ENCODE measurements around the gene RAC3.

RAC3 gene

DNA sequence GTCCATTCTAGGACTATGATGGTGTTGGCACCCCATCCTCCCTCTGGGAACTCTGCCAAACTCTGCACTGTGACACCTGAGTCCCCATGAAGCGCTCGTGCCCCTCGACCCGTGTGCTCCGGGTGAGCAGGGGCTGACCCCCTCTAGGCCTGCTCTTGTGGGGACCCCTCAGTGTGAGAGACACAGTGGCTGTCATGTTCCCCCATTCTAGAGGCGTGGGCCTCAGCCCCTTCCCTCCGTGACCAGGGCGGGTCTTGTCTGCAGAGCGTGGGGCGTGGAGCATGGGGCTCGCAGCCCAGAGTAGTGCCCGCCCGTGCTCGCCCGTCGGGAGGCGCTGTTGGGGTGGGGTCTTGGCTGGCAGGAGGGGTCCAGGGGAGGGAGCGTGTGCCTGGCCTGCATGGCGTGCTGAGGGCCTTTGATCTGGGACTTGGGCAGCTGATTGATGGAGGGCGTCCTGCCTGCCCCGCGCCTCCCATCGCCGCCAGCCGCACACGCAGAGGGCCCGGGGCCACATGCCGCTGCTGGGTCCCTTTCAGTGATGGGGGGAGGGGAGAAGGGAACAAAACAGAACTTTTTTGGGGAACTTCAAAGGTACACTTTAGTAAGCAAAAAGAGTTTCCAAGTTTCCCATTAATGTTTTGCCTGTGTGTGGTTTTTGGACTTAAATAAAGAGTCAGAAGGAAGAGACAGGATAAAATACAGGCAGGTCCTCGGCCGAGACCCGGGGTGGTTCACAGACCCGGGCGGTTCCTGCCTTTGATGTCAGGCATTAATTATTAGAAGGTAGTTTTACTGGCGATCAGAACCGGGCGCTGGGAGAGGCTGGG, 31.3 kb upstream of the RAC3 start:
- DNase-seq: no peak

DNA sequence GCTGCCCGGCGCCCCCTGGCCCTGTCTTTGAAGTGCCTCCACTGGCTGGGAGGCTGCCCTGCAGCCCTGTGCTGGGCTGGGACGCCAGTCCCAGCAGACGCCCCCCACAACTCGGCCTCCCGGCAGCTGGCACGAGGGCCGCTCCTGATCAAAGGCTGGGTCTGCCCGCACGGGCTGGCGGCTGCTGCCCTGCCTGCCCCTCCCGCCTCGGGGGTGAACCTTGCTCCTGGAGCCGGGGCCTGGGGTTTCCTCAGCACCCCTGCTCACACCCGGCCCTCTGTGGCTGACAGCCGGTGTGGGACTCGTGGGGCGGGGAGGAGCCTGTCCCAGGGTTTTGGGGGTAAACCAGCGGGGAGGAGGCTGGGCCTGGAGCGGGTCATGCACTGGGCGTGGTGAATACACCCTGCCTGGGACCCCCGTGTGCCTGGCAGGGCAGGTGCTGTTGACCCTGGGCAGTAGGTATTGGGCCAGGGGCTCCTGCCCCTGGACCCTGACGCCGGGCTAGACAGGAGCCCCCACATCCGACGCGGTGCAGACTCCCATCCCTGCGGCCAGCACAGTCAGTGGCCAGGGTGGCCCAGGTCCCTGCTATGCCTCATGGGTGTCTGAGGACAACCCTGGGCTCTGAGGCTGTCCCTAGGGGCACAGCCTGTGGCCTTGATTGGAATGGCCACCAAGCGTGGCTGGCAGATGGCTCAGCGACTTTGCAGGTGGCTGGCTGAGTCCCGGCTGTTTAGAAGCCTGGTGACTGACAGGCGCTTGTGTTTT, 30.5 kb upstream of the RAC3 start:
- no peak for DNase-seq

DNA sequence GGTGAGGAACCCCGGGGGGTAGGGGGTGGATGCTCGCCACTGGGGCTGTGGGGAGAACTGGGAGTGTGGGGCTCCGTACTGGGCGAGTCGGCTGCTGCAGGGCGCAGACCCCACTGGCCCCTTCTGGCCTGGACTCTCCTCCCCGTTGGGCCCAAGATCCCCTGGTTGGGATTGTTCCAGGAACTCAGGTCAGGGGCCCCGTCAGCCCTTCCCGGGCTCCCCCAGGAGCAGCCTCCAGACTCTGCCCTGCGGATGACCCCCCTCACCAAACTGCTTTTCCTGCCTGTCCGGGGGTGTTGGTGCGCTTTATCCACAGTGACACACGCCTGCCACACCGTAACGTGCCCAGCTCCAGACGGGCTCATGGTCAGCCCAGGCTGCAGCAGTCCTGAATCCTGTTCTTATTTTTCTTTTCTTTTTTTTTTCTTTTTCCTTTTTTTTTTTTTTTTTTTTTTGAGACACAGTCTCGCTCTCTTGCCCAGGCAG, 29.9 kb upstream of the RAC3 start:
- DNase-seq: no peak

DNA sequence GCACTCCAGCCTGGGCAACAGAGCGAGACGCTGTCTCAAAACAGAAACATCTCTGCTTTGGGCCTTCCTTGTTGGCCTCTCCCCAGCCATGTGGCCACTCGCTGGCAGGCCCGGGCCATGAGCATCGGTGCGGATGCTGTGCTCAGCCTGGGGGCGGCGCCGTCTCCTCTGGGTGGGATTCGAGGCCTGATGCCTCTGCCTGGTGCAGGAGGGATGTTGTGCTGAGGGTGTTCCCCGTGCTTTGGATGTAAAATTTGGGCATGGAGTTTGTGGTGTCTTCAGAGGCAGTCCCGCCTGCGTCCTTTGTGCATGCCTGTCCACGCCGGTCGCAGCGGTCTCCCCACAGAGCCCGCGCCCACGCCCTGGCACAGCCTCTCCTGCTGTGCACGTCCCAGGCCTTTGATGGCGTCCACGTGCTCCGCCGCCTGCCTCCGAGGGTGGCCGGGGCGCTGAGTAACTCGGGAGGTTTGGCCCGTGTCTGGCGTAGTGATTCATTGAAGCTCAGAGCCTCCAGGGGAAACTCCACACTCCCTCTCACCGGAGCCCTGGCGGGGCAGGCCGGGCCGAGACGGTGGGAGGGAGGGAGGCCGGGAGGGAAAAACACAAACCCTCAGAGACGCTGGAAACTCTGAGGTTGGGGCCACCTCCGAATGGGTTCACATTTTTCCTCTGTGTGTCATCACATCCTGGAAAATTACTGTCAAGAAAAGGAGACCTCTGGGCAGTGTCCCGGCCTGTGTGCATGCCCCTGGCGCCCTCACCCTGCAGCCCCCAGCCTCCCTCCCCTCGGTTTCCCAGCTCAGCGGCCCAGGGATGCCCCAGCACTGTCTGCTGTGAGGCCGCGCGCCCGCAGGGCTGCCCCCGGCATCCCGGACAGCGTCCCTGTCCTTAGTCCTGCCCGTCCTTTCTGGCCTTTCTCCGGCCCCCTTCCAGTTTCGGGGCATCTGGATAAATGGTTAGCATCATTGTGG, 27.8 kb upstream of the RAC3 start:
- no peak for DNase-seq

DNA sequence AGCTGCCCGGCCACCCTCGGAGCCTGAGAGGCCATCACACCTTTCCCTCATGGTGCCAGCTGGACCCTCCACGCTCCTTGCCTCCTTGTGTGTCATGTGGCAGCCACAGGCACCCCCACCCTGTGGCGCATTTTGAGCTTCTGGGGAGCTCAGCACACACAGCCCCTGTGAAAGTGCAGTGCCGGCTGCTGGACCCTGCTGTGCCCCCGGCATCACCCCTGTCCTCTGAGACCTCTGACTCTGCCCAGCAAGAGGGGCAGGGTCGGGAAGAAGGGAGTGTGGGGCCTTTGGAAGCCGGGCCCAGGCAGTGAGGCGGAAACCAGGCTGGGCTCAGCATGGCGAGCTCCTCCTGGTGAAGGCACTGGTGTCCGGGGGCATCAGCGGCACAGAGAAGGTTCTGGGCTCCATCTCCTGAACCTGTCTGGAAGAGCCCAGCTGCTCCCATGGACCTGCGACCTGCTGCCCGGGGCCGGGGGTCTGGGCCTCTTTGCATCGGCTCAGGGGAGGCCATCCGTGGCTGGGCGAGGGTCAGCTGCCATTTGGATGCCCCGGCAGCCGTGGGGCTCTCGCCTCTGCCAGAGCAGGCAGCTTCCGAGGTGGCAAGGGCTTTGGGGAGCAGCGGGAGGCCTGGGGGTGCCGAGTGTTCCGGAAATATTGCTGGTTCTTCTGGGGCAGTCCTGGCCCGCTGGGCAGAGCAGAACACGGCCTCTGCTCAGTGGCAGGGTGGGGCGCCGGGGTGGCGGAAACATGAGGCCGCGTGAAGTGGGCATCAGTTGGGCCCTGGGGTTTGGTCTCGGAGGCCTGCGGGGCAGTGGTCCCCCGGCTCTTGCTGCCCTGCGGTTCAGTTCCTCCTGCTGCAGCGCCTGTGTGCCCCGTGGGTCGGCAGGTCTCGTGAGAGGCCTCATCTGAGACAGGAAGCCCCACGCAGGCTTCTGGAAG, 26.7 kb upstream of the RAC3 start:
- no peak for DNase-seq

DNA sequence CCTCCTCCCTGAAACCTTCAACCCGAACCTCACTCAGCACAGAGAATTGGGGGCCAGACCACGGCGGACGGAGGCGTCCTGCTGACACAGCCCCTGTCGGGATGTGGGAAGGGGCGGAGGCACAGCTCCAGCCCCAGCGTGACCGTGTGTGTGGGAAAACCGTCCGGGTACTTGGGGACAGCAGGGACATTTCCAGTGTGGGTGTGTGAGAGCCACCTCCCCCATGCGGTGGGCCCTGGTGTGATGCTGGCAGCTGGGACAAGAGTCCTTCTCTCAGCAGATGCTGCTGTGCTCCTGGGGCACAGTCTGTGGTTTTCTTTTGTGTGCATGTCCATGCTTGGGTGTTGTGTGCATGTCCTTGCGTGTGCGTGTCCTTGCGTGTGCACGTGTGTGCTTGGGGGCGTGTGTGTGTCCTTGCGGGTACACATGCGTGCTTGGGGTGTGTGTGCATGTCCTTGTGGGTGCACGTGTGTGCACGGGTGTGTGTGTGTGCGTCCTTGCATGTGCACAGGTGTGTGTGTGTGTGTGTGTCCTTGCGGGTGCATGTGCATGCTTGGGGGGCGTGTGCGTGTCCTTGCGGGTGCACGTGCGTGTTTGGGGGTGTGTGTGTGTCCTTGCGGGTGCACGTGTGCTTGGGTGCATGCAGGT, 25.7 kb upstream of the RAC3 start:
- no peak for DNase-seq

DNA sequence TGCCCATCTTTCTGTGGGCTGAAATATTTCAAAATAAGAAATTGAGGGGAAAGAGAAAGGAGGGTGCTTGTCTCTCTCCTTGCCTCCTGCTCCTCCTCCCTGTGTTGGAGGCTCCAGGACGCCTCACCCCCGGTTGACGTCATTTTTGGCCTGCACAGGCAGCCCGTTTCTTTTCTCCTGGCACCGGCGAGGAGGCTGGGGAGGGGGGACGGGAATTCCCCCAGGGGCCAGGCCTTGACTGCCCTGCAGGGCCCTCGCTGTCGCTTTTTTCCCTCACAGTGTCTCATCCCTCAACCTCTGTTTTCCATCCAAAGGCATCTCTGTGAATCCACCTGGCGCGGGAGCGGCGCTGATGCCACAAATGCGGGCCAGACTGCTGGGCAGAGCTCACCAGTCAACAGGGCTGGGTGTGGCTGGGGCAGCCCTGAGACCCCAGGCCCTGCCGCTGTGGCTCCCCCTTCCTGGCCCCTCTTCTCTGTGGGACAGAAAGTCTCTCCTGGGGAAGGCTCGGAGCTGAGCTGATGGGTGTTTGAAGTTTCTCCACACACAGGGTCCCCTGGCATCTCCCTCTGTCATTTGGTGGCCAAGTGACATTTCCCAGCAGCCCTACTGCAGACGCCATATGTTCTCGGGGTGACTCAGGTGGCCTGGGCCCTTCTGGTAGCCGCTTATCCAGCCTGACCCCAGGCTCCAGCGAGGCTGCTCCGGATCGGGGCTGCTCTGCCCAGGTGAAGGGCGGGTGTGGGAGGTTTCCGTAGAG, 24.8 kb upstream of the RAC3 start:
- no peak for DNase-seq

DNA sequence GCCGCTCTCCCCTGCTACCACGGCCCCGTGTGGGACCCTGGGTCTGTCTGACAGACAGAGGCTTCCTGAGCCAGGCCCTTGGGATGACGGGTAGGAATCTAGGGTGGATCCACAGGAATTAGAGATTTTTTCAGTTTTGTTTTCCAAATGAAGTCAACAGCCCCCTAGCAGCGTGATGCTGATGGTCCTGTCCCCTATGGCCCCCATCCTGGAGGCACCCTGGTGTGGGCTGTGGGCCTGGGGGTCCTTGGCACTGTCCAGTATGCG, 24.3 kb upstream of the RAC3 start:
- DNase-seq: no peak

DNA sequence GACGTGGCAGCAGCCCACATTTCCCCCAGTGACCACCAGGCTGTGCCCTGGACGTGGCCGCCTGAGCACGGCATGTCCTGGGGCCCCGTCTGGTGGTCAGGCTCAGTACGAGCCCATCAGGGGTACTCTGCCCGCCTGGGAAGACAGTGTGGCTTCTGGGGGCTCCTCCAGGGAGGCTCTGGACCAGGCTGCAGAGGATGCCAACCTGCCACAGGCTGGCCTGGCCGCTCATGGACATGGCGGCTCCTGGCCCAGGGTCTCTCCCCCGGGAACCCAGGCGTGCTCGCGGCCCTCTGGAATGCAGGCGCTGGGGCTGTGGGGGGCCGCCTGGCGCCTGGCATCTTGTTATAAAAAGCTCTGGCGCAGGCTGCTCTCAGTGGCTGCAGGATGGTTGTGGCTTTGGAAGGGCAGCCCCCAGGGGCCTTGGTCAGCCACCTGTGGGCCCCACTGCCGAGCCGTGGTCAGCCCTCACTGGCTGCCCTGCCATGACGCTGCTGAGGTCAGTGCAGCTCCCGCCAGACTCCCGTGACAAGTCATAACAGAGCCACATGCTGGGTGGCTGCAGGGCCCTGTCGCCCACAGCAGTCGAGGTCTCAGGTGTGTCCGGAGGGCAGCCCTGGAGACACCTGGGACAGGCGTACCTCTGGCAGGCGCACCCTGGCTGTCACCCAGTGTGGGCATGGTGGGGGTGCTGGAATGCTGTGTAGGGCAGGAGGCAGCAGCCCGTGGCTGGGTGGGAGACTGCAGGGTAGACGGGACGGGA, 23.8 kb upstream of the RAC3 start:
- no peak for DNase-seq

DNA sequence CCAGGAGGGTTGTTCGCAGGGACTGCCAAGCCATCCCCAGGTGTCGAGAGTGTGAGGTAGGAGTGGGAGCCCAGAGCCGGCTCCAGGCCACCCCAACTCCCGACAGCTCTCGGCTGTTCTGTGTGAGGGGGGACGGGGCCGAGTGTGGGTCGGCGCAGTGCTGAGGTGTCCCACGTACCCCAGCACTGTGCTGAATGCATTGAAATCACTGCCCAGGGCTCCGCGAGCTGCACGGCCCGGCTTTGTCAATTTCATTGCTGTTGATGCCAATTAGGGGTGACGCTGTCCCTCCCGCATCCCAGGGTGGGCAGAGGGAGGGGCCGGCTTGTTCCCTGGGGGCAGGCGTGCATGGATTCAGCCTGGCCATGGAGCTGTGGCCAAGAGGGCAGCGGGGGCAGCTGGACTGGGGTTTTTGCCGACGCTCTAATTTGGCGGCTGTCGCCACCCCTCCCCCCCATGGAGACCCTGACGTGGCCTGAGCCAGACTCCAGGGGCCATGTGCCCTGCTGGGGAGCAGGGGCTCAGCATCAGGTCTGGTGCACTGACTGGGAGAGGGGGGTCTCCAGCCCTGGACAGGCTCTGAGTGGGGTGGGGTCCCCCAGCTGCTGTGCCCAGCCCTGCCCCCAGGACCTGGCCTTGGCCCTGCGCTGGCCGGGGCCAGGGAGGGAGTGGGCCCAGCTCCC, 23.1 kb upstream of the RAC3 start:
- no peak for DNase-seq

DNA sequence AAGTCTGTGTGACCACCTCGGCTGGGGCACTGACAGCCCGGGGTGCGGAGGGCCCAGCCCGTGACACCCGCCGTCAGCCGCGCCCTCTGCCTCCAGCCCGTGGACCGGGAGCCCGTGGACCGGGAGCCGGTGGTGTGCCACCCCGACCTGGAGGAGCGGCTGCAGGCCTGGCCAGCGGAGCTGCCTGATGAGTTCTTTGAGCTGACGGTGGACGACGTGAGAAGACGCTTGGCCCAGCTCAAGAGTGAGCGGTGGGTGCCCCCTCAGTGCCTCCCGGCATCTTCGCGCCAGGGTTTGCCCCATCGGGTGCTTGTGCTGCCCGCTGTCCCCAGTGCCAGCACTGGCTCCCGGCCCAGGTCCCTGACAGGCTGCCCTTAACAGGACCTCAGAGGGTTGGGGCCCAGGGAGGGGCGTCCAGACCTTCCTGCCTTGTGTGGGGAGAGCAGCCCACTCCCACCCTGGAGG, 22.5 kb upstream of the RAC3 start:
- no peak for DNase-seq

DNA sequence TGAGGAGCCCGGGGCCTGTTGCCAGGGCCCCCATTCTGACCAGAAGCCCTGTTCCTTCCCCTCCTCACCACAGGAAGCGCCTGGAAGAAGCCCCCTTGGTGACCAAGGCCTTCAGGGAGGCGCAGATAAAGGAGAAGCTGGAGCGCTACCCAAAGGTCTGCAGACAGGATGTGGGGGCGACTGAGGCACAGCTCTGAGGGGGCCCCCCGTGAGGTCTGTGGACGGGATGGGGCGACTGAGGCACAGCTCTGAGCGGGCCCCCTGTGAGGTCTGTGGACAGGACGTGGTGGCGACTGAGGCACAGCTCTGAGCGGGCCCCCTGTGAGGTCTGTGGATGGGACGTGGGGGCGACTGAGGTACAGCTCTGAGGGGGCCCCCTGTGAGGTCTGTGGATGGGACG, 22.1 kb upstream of the RAC3 start:
- DNase-seq: no peak

DNA sequence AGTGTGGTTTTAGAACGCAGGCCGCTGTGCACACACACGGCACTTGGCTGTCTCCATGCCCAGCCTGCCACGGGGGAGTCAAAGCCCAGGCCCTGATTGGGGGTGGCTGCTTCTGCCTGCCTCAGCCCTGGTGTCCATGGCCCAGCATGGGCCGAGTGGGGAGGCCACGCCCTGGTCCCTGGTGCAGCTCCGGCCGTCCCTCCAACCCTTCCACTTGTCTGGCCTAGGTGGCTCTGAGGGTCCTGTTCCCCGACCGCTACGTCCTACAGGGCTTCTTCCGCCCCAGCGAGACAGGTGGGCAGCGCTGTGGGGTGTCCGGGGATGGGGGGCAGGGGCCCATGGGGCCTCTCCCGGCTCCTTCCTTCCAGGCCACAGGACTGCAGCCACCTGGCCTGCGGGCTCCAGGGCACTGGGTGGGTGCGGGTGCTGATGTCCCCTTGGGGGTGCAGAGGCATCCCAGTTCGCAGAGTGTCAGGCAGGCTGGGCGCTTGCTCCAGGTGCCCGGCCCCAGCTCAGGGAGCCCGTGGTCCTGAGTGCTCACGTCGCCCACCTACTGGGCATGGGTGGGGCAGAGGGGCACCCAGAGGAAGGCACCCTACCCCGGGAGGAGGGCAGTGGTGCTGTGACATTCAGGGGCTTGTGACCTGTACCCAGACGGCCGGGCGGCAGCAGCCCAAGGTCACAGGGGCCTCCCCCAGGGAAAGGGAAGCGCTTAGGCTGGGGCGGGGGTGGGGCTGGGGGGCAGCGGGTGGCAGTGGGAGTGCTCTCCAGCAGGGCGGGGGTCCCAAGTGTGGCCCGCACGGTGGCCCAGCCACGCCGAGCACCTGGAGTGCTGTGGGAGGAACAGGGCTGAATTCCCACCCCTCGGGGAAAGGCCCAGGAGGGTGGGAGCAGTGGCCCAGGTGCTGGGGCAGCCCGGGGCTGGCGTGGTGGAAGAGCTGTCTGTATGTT, 20.6 kb upstream of the RAC3 start:
- no peak for DNase-seq

DNA sequence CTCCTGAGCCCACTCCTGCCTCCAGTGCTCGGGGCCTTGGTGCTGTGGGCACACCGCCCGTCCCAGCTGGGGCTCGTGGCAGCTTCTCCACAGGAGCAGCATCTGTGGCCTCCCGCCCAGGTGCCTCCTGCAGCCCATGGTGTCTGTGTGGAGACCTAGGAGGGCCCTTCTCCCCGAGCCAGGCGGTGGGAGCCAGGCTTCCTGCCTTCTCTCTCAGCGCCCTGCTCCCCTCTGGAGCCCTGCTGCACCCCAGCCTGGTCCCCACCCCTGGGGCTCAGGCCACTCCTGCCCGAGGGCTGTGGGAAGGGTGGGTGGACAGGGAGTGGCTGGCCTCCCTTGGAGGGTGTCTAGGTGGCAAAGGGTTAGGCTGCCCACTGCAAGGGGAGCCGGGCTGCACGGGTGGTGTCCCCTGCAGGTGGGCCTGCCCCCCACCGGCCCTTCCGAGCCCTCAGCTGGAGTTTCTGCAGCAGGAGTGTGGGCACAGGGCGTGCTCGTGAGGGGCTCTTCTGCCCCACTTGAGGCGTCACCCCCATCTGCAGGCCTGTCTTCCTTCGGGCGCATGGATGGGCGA, 19.8 kb upstream of the RAC3 start:
- no peak for DNase-seq

DNA sequence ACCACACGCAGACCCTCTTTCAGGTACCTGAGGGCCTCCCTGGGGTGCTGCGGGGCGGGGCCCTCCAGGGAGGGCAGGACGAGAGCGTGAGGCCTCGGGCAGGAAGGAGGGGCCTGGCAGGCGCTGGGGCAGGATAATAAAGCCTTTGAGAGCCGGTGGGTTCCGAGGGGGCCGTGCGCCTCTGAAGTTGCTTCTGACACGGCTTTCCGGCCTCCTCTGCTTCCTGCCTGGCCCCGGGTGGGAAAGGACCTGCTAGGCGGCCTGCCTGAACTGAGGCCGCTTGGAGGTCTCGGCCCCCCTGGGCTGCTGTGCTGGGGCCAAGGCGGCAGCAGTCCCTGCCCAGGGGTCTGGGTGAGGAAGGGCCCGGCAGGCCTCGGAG, 19.2 kb upstream of the RAC3 start:
- no peak for DNase-seq

DNA sequence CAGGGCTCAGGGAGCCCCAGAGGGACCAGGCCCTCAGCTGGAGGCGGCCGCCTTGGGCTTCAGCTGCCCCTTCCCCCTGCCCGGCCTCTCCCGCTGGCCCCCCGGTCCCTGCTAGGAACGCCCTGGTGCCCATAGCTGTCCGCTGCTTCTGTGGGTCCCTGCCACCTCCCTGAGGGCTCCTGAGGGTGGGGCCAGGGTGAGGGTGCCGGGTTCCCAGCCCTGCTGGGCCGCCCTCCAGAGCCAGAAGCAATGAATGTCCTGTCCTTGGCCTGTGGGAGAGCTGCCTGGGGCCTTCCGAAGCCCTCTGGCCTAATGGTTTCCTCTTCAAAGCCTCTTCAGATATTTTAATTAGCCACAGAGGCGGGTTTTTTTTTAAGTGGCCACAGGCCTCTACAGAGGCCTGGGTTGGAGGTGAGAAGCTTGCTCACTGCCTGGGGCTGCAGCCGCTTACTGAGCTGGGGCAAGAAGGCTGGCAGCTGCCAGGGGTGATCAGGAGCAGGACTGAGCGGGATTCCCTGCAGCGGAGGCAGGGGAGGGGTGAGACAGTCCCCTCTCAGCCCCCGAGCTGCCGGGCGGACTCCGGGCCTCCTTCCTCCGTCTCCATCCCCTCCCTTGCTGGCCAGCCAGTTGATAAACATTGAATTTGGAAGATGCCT, 18.7 kb upstream of the RAC3 start:
- no peak for DNase-seq

DNA sequence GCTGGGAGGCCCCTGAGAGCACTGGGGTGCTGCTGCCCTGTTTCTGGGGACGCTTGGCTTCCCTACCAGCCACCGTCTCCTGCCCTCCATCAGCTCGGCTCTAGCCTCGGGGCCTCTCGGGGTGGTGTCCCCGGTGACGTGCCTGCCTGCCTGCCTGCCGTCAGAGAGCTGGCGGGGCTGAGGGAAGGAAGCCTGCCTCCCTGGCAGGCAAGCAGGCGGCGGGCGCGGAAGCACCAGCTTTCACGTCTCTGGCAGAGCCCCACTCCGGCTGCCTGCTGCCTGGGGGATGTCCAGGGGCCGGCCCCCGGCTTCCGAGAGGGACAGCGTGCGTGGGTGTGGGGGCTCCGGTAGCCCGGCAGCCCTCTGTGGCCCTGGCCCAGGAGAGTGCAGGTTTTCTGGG, 18.1 kb upstream of the RAC3 start:
- no peak for DNase-seq
